Neural progenitor cell (in vitro differentiated cells): Measurements from ENCODE around the gene ZNF468. TPM values are rescaled to one million over a fixed set of nuclear protein-coding genes. Genes with fewer than 3 reads are reported as not detected.
A peak's percentile ranks its signal among the peaks of the same experiment; 100 is the strongest.
"Not testable (repeated sequence)": the region's sequence is repeated elsewhere in the genome, so short reads cannot be mapped to it uniquely, and the experiment has no call there.

Experiments used
- DNase-seq: peaks from one replicate; pipeline ENCODE4 v3.0.0-alpha.2; 2016; ENCODE audit warnings: low spot score
- H2AFZ ChIP-seq: fragments of 200-600 bp; sonication (generic); replicated peaks from 2 replicates; pipeline ENCODE4 v1.6.1; 2016; ENCODE audit warnings: antibody characterized with exemption
- H3F3A ChIP-seq: fragments of 200-600 bp; sonication (generic); 2 replicates; pipeline ENCODE4 v1.6.1; 2016; ENCODE audit warnings: antibody characterized with exemption, low read depth
- H3K27ac ChIP-seq: fragments of 200-600 bp; sonication (generic); 2 replicates; pipeline ENCODE4 v1.5.1; 2016; ENCODE audit warnings: mild to moderate bottlenecking
- H3K27me3 ChIP-seq: fragments of 200-600 bp; sonication (generic); 2 replicates; pipeline ENCODE4 v1.6.1; 2016; ENCODE audit warnings: mild to moderate bottlenecking, moderate library complexity
- H3K36me3 ChIP-seq: fragments of 200-600 bp; sonication (generic); 2 replicates; pipeline ENCODE4 v1.5.1; 2016
- H3K4me1 ChIP-seq: fragments of 200-600 bp; sonication (generic); 2 replicates; pipeline ENCODE4 v1.6.1; 2016; ENCODE audit warnings: mixed run types
- H3K4me2 ChIP-seq: fragments of 200-600 bp; sonication (generic); 2 replicates; pipeline ENCODE4 v1.6.1; 2016
- H3K4me3 ChIP-seq: fragments of 200-600 bp; sonication (generic); 2 replicates; pipeline ENCODE4 v1.5.1; 2016
- H3K79me2 ChIP-seq: fragments of 200-600 bp; sonication (generic); 2 replicates; pipeline ENCODE4 v1.6.1; 2016; ENCODE audit warnings: low read depth
- H3K9ac ChIP-seq: fragments of 200-600 bp; sonication (generic); 2 replicates; pipeline ENCODE4 v1.6.1; 2016
- H3K9me3 ChIP-seq: fragments of 200-600 bp; sonication (generic); 2 replicates; pipeline ENCODE4 v1.5.1; 2016; ENCODE audit warnings: low read depth
- H4K20me1 ChIP-seq: fragments of 200-600 bp; sonication (generic); 2 replicates; pipeline ENCODE4 v1.6.1; 2016; ENCODE audit warnings: low read depth
- H3K27ac Mint-ChIP-seq: 3 replicates; pipeline ENCODE4 v1.8.0; 2021; ENCODE audit warnings: mixed read lengths
- H3K27me3 Mint-ChIP-seq: 2 replicates; pipeline ENCODE4 v1.8.0; 2022; ENCODE audit warnings: low read depth, mild to moderate bottlenecking, inconsistent platforms, moderate library complexity, mixed read lengths; ENCODE audit not compliant: insufficient read depth
- H3K36me3 Mint-ChIP-seq: 3 replicates; pipeline ENCODE4 v1.8.0; 2021; ENCODE audit warnings: mixed read lengths
- H3K4me1 Mint-ChIP-seq: 3 replicates; pipeline ENCODE4 v1.8.0; 2021; ENCODE audit warnings: mixed read lengths
- H3K4me3 Mint-ChIP-seq: 3 replicates; pipeline ENCODE4 v1.8.0; 2021; ENCODE audit warnings: mild to moderate bottlenecking, moderate library complexity, mixed read lengths
- H3K9me3 Mint-ChIP-seq: 3 replicates; pipeline ENCODE4 v1.8.0; 2020; ENCODE audit warnings: mixed read lengths
- CTCF ChIP-seq: fragments of 200-600 bp; sonication (generic); IDR thresholded peaks from 2 replicates; pipeline ENCODE4 v1.5.1; 2017; ENCODE audit warnings: antibody characterized with exemption, mild to moderate bottlenecking
- EZH2 ChIP-seq: fragments of 200-600 bp; sonication (generic); IDR thresholded peaks from 2 replicates; pipeline ENCODE4 v1.6.1; 2017; ENCODE audit warnings: antibody characterized with exemption, mild to moderate bottlenecking, moderate library complexity
- EZH2phosphoT487 ChIP-seq: fragments of 200-600 bp; sonication (generic); IDR thresholded peaks from 2 replicates; pipeline ENCODE4 v1.6.1; 2017; ENCODE audit warnings: antibody characterized with exemption
- total RNA-seq: library from RNA; depleted of rRNA; stranded (reverse); fragments of >200 nt; gene quantifications from 2 replicates; pipeline ENCODE4 v1.2.3, GENCODE V29; 2015; ENCODE audit warnings: low replicate concordance

ZNF468 gene
- total RNA-seq, 1 donor from 2014 or later, result 40.7 TPM

DNA sequence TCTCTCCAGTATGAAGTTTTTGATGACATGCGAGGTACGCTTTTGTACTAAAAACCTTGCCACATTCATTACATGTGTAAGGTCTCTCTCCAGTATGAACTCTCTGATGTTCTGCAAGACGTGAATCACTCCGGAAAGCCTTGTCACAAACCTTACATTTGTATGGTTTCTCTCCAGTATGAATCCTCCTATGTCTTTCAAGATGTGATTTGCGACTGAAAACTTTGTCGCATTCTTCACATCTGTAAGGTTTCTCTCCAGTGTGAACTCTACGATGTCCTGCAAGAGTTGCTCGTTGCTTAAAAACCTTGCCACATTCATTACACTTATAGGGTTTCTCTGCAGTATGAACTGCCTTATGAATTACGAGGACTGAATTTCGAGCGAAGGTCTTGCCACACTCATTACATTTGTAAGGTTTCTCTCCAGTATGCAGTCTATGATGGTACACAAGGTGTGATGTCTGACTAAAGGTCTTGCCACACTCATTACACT lies 23.5 kb upstream of the ZNF468 start:
- Mint-ChIP-seq H3K9me3 (peaks cover 68% of the 10 kb centered on the region), H3K36me3 (peaks cover 75% of the 10 kb centered on the region), H3K27me3 (no peaks in the 10 kb centered on the region), H3K4me3 (no peak overlapping the region), H3K4me1 (no peaks in the 10 kb centered on the region), H3K27ac (no peak overlapping the region)
- Histone ChIP-seq H3K9ac (no peak overlapping the region), H3K36me3 (peaks cover 54% of the 10 kb centered on the region), H3K27ac (no peak overlapping the region), H2AFZ (no peak overlapping the region), H3K4me1 (no peaks in the 10 kb centered on the region), H3K4me3 (no peak overlapping the region), H3K79me2 (no peaks in the 10 kb centered on the region), H3K27me3 (no peaks in the 10 kb centered on the region), H4K20me1 (no peaks in the 10 kb centered on the region), H3K9me3 (no peaks in the 10 kb centered on the region), H3F3A (no peaks in the 10 kb centered on the region), H3K4me2 (no peak overlapping the region)
- no peak for DNase-seq
- TF ChIP-seq CTCF (no peak), EZH2 (no peak), EZH2phosphoT487 (no peak)

DNA sequence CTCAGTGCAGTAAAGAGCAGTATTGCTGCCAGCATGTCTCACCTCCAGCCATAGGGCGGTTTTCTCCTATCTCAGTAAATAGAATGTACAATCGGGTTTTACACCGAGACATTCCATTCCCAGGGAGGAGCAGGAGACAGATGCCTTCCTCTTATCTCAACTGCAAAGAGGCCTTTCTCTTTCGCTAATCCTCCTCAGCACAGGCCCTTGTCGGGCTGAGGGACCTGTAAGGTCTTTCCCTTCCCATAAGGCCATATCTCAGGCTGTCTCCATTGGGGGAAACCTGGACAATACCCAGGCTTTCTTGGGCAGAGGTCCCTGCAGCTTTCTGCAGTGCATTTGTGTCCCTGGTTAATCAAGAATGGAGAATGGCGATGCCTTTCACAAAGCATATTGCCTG lies 15.6 kb upstream of the ZNF468 start:
- H3K36me3 ChIP-seq, H3K4me1 ChIP-seq, H3K4me3 ChIP-seq, H4K20me1 ChIP-seq, H3K4me1 Mint-ChIP-seq, H3K9me3 ChIP-seq, H3F3A ChIP-seq, H3K27ac Mint-ChIP-seq, H3K9ac ChIP-seq, H3K79me2 ChIP-seq, H3K4me2 ChIP-seq, H3K27me3 ChIP-seq, H3K27me3 Mint-ChIP-seq, H3K4me3 Mint-ChIP-seq: not testable (repeated sequence)
- Mint-ChIP-seq H3K9me3 (peaks cover 22% of the 10 kb centered on the region), H3K36me3 (peaks cover 10% of the 10 kb centered on the region)
- peak; percentile 20 for DNase-seq
- peak overlapping the region; percentile 20 for H3K27ac ChIP-seq
- H2AFZ ChIP-seq, result peak overlapping the region; percentile 26

DNA sequence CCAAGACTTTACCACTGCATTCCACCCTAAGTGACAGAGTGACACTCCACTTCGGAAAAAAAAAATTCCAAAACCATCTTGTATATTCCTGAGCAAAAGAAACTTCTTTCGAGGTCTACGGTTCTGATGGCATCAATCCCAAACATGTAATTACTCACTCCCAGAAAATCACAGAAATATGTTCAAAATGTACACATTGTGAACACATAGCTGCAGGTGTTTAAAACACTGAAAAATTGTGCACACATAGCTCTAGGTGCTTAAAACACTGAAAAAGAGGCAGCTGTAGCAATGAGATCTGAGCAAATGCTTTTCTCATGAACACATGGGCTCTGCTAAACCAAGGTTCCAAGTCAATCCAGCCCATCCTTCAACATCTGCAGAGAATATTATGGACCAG lies 14.0 kb upstream of the ZNF468 start:
- H3K9ac ChIP-seq, result no peak overlapping the region
- no peak overlapping the region for H3K27ac ChIP-seq
- peaks cover 3% of the 10 kb centered on the region for H3F3A ChIP-seq
- Mint-ChIP-seq H3K27ac (no peak overlapping the region), H3K9me3 (peaks cover 15% of the 10 kb centered on the region), H3K36me3 (peaks cover 2% of the 10 kb centered on the region), H3K27me3 (peaks cover 4% of the 10 kb centered on the region), H3K4me1 (no peaks in the 10 kb centered on the region), H3K4me3 (no peak overlapping the region)
- TF ChIP-seq EZH2, result no peak
- no peak for TF ChIP-seq CTCF
- no peak for TF ChIP-seq EZH2phosphoT487
- no peaks in the 10 kb centered on the region for H4K20me1 ChIP-seq
- no peaks in the 10 kb centered on the region for H3K36me3 ChIP-seq
- no peak overlapping the region for H3K4me3 ChIP-seq
- H3K4me2 ChIP-seq, result no peak overlapping the region
- H3K79me2 ChIP-seq, result no peaks in the 10 kb centered on the region
- H2AFZ ChIP-seq, result no peak overlapping the region
- H3K9me3 ChIP-seq, result no peaks in the 10 kb centered on the region
- H3K27me3 ChIP-seq, result no peaks in the 10 kb centered on the region
- peaks cover 4% of the 10 kb centered on the region for H3K4me1 ChIP-seq
- no peak for DNase-seq

DNA sequence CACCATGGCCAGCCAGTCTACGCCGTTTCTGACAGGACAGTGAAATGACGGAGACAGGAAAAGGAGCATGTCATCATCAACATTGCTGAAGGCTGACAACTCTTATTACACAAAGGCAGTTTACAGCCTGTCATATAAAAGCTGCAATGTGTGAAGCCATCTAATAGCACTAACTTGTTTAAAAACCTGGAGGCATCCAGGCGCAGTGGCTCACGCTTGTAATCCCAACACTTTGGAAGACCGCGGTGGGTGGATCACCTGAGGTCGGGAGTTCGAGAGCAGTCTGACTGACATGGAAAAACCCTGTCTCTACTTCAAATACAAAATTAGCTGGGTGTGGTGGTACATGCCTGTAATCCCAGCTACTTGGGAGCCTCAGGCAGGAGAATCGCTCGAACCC lies 10.6 kb upstream of the ZNF468 start:
- not testable (repeated sequence) for H3K4me2 ChIP-seq, H3K4me3 ChIP-seq, H3K9me3 ChIP-seq, H4K20me1 ChIP-seq, H3K4me3 Mint-ChIP-seq, DNase-seq, H3K36me3 Mint-ChIP-seq, H3F3A ChIP-seq, H3K9ac ChIP-seq, H3K27me3 ChIP-seq, H3K27ac Mint-ChIP-seq, H3K27me3 Mint-ChIP-seq, H3K4me1 Mint-ChIP-seq, H3K36me3 ChIP-seq, H3K9me3 Mint-ChIP-seq, H3K27ac ChIP-seq, H3K4me1 ChIP-seq, H2AFZ ChIP-seq, H3K79me2 ChIP-seq

DNA sequence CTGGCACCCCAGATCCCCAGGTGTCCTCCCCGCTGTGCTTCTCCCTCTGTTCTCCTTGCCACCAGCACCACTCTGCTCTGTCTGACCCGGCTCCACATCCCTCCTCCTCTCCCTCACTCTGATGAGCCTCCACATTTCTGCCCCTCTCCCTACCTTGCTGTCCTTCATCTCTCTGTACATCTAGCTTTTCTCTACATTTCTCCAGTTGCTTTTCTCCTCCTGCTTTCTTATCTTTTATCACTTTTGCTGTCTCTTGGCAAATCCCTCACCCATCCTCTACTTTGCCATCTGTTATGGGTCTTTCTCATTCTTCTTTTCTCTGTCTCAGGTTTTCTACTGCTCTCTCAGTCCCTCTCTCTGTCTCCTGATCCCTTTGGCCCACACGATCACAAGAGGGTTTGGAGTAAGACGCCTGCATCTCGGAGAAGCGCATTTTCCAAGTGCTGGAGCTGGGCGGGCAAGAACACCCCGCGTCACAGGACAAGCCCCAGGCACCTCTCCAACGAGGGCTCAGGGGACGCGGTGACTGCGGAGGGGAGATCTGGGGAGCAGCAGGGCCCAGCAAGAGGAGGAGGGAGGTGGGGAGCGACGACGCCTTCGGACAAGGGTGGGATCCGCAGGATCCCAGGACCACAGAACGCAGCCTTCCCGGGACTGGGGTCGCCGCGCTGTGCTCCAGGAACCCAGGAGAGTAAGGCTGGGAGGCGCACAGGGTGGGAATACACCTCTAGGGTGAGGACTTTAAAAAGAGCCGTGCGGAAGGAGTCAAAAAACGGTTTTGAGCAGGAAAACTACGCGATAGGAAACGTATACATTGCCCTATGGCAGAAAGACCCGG lies 660 bp downstream of the ZNF468 start:
- not testable (repeated sequence) for H3K27me3 Mint-ChIP-seq, H3K27ac ChIP-seq, H3K9me3 ChIP-seq, H3K36me3 ChIP-seq, H3K27ac Mint-ChIP-seq, H3K4me1 ChIP-seq, H3F3A ChIP-seq, H3K79me2 ChIP-seq, H3K9ac ChIP-seq, H3K9me3 Mint-ChIP-seq, H3K4me1 Mint-ChIP-seq, H4K20me1 ChIP-seq
- peak overlapping the region; percentile 93 for H2AFZ ChIP-seq
- peak overlapping the region; percentile 90 for H3K4me3 Mint-ChIP-seq
- H3K4me3 ChIP-seq, result peak overlapping the region; percentile 78
- H3K4me2 ChIP-seq, result peak overlapping the region; percentile 78
- peak; percentile 23 for DNase-seq
- H3K36me3 Mint-ChIP-seq, result peaks cover 20% of the 10 kb centered on the region
- peaks cover 19% of the 10 kb centered on the region for H3K27me3 ChIP-seq

DNA sequence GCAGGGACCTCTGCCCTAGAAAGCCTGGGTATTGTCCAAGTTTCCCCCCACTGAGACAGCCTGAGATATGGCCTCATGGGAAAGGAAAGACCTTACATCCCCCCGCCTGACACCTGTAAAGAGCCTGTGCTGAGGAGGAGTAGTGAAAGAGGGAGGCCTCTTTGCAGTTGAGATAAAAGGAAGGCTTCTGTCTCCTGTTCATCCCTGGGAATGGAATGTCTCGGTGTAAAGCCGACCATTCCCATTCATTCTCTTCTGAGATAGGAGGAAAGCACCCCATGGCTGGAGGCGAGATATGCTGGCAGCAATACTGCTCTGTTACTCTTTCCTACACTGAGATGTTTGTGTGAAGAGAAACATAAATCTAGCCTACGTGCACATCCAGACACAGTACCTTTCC lies 10.1 kb downstream of the ZNF468 start:
- Histone ChIP-seq H3K27ac (peak overlapping the region; percentile 74), H3K4me1 (peaks cover 12% of the 10 kb centered on the region), H3K36me3 (peaks cover 27% of the 10 kb centered on the region), H3K4me2 (peak overlapping the region; percentile 35)
- H3K9me3 Mint-ChIP-seq, result peaks cover 18% of the 10 kb centered on the region
- DNase-seq, result peak; percentile 50
- not testable (repeated sequence) for H3K27me3 Mint-ChIP-seq, H3K9me3 ChIP-seq, H3K4me3 Mint-ChIP-seq, H3K4me3 ChIP-seq, H3K9ac ChIP-seq, H4K20me1 ChIP-seq, H3K27ac Mint-ChIP-seq, H3F3A ChIP-seq, H3K79me2 ChIP-seq, H2AFZ ChIP-seq, H3K4me1 Mint-ChIP-seq, H3K27me3 ChIP-seq
- H3K36me3 Mint-ChIP-seq, result peaks cover 69% of the 10 kb centered on the region
